HUES6 (cell line): ENCODE measurements around the gene ATP8A1.
"Not testable (repeated sequence)": the region's sequence is repeated elsewhere in the genome, so short reads cannot be mapped to it uniquely, and the experiment has no call there.

Experiments
- H3K27ac ChIP-seq: 2 replicates; pipeline ENCODE4 v1.7.0; 2013; ENCODE audit warnings: low read depth, mild to moderate bottlenecking, low read length, inconsistent platforms
- H3K27me3 ChIP-seq: 2 replicates; pipeline ENCODE4 v1.6.1; 2013; ENCODE audit warnings: low read length; ENCODE audit not compliant: control insufficient read depth, insufficient read depth
- H3K36me3 ChIP-seq: 2 replicates; pipeline ENCODE4 v1.6.1; 2013; ENCODE audit warnings: low read length; ENCODE audit not compliant: control insufficient read depth, insufficient read depth
- H3K4me1 ChIP-seq: 2 replicates; pipeline ENCODE4 v1.6.1; 2013; ENCODE audit warnings: low read length; ENCODE audit not compliant: control insufficient read depth, insufficient read depth
- H3K4me3 ChIP-seq: 2 replicates; pipeline ENCODE4 v1.5.1; 2013; ENCODE audit warnings: low read depth, low read length
- H3K9ac ChIP-seq: one replicate; pipeline ENCODE4 v1.6.1; 2013; ENCODE audit warnings: mild to moderate bottlenecking, low read length
- H3K9me3 ChIP-seq: 2 replicates; pipeline ENCODE4 v1.6.1; 2013; ENCODE audit warnings: low read depth, low read length; ENCODE audit not compliant: control insufficient read depth, insufficient read depth

Gene ATP8A1

GRCh38 chr4:42656944-42657792, at the start of gene ATP8A1:
ATP8A1 (minus strand) TSS chr4:42657105; CDS start chr4:42656873, 232 bp downstream.
- Histone ChIP-seq H3K27me3 (peaks cover 18% of the 10 kb centered on the region), H3K9me3 (no peaks in the 10 kb centered on the region), H3K36me3 (no peaks in the 10 kb centered on the region), H3K9ac (peak within 1 kb of the TSS; percentile 99), H3K4me1 (peaks cover 12% of the 10 kb centered on the region; the same call in 1 of the 2 replicates), H3K4me3 (peak within 1 kb of the TSS; percentile 72), H3K27ac (peak within 1 kb of the TSS; percentile 98)

- H3K36me3 ChIP-seq: no peaks in the 10 kb centered on the region
- H3K27me3 ChIP-seq: no peaks in the 10 kb centered on the region
- H3K9ac ChIP-seq: no peak overlapping the region
- no peak overlapping the region for H3K4me3 ChIP-seq
- 0 out of 2 replicates have a peak, but pooled peaks cover 7% of the 10 kb centered on the region for H3K9me3 ChIP-seq
- H3K27ac ChIP-seq: no peak overlapping the region
- H3K4me1 ChIP-seq: peaks cover 11% of the 10 kb centered on the region; the same call in 1 of the 2 replicates
Measured at GRCh38 chr4:42706086-42706485, 49.2 kb upstream of the ATP8A1 start.

- Histone ChIP-seq H3K27ac (no peak overlapping the region), H3K36me3 (no peaks in the 10 kb centered on the region)
Measured at GRCh38 chr4:42703813-42704212, 46.9 kb upstream of the ATP8A1 start.

GRCh38 chr4:42702895-42703294, 46.0 kb upstream of the ATP8A1 start:
- H3K9me3 ChIP-seq: 0 out of 2 replicates have a peak, but pooled peaks cover 7% of the 10 kb centered on the region
- H3K9ac ChIP-seq: no peak overlapping the region
- no peaks in the 10 kb centered on the region for H3K36me3 ChIP-seq
- H3K4me3 ChIP-seq: no peak overlapping the region
- H3K4me1 ChIP-seq: no peaks in the 10 kb centered on the region
- no peaks in the 10 kb centered on the region for H3K27me3 ChIP-seq
- no peak overlapping the region for H3K27ac ChIP-seq

More at GRCh38 chr4:42703813-42704212, 46.9 kb upstream of the ATP8A1 start:
- Histone ChIP-seq H3K9me3 (0 out of 2 replicates have a peak, but pooled peaks cover 7% of the 10 kb centered on the region), H3K4me3 (no peak overlapping the region), H3K27me3 (no peaks in the 10 kb centered on the region), H3K4me1 (peaks cover 6% of the 10 kb centered on the region; the same call in 1 of the 2 replicates), H3K9ac (no peak overlapping the region)

- H3K4me3 ChIP-seq, H3K36me3 ChIP-seq, H3K4me1 ChIP-seq, H3K27me3 ChIP-seq, H3K27ac ChIP-seq, H3K9me3 ChIP-seq, H3K9ac ChIP-seq: not testable (repeated sequence)
Measured at GRCh38 chr4:42701780-42702179, 44.9 kb upstream of the ATP8A1 start.

GRCh38 chr4:42690537-42690936, 33.6 kb upstream of the ATP8A1 start:
- Histone ChIP-seq H3K4me3 (no peak overlapping the region), H3K36me3 (no peaks in the 10 kb centered on the region), H3K4me1 (no peaks in the 10 kb centered on the region), H3K9me3 (no peaks in the 10 kb centered on the region), H3K9ac (no peak overlapping the region), H3K27me3 (no peaks in the 10 kb centered on the region), H3K27ac (no peak overlapping the region)

GRCh38 chr4:42683393-42683792, 26.5 kb upstream of the ATP8A1 start:
- Histone ChIP-seq H3K36me3 (no peaks in the 10 kb centered on the region), H3K27me3 (no peaks in the 10 kb centered on the region), H3K9me3 (no peaks in the 10 kb centered on the region), H3K27ac (no peak overlapping the region), H3K4me1 (no peaks in the 10 kb centered on the region), H3K4me3 (no peak overlapping the region), H3K9ac (no peak overlapping the region)

GRCh38 chr4:42678512-42678911, 21.6 kb upstream of the ATP8A1 start:
- no peaks in the 10 kb centered on the region for H3K36me3 ChIP-seq
- no peak overlapping the region for H3K27ac ChIP-seq
- no peak overlapping the region for H3K9ac ChIP-seq
- peaks cover 4% of the 10 kb centered on the region; the same call in 1 of the 2 replicates for H3K9me3 ChIP-seq
- no peak overlapping the region for H3K4me3 ChIP-seq
- no peaks in the 10 kb centered on the region for H3K4me1 ChIP-seq
- no peaks in the 10 kb centered on the region for H3K27me3 ChIP-seq

- Histone ChIP-seq H3K9me3 (peaks cover 4% of the 10 kb centered on the region; the same call in 1 of the 2 replicates), H3K36me3 (no peaks in the 10 kb centered on the region), H3K27me3 (no peaks in the 10 kb centered on the region), H3K9ac (no peak overlapping the region), H3K4me1 (no peaks in the 10 kb centered on the region), H3K4me3 (no peak overlapping the region), H3K27ac (no peak overlapping the region)
Measured at GRCh38 chr4:42676066-42676951, 19.4 kb upstream of the ATP8A1 start.

GRCh38 chr4:42673082-42673425, 16.1 kb upstream of the ATP8A1 start:
- H3K27me3 ChIP-seq: no peaks in the 10 kb centered on the region
- peaks cover 4% of the 10 kb centered on the region; the same call in 1 of the 2 replicates for H3K9me3 ChIP-seq
- H3K27ac ChIP-seq: no peak overlapping the region
- H3K4me1 ChIP-seq: no peaks in the 10 kb centered on the region
- H3K4me3 ChIP-seq: no peak overlapping the region
- no peaks in the 10 kb centered on the region for H3K36me3 ChIP-seq
- H3K9ac ChIP-seq: no peak overlapping the region
